Suprapubic skin (tissue), 4 donors: ENCODE data around the gene B3GNT9. TPM values are rescaled to one million over a fixed set of nuclear protein-coding genes. Genes with fewer than 3 reads are reported as not detected.

Experiments used
- DNase-seq, 2 donors: peaks; one replicate each; pipeline ENCODE4 v3.0.0-alpha.2; 2019; ENCODE audit warnings: low spot score in 2 of 2
- H3K27ac ChIP-seq: fragments of 200-600 bp; sonication (generic); one replicate; pipeline ENCODE4 v1.5.1; 2019
- H3K27me3 ChIP-seq: fragments of 200-600 bp; sonication (generic); one replicate; pipeline ENCODE4 v1.5.1; 2019
- H3K36me3 ChIP-seq: fragments of 200-600 bp; sonication (generic); one replicate; pipeline ENCODE4 v1.5.1; 2019
- H3K4me1 ChIP-seq: fragments of 200-600 bp; sonication (generic); one replicate; pipeline ENCODE4 v1.5.1; 2019
- H3K4me3 ChIP-seq: fragments of 200-600 bp; sonication (generic); one replicate; pipeline ENCODE4 v1.5.1; 2019; ENCODE audit warnings: mild to moderate bottlenecking
- H3K9me3 ChIP-seq: fragments of 200-600 bp; sonication (generic); one replicate; pipeline ENCODE4 v1.5.1; 2019
- CTCF ChIP-seq, 2 donors: fragments of 200-600 bp in 1 of 2; fragments of 450-650 bp in 1 of 2; sonication (generic) in 1 of 2; IDR thresholded peaks; one replicate each; pipeline ENCODE4 v1.5.1; 2016 to 2019; ENCODE audit warnings: antibody characterized with exemption in 2 of 2, mild to moderate bottlenecking in 1 of 2, moderate library complexity in 1 of 2
- EP300 ChIP-seq: sonication (generic); formaldehyde crosslinking; IDR thresholded peaks from one replicate; pipeline ENCODE4 v1.6.1; 2017; ENCODE audit warnings: antibody characterized with exemption
- POLR2A ChIP-seq, 2 donors: fragments of 450-650 bp; IDR thresholded peaks; one replicate each; pipeline ENCODE4 v1.6.1; 2017; ENCODE audit warnings: antibody characterized with exemption in 2 of 2, mild to moderate bottlenecking in 2 of 2, moderate library complexity in 2 of 2
- POLR2AphosphoS5 ChIP-seq, 3 donors: sonication (generic); formaldehyde crosslinking; IDR thresholded peaks; one replicate each; pipeline ENCODE4 v1.6.1; 2017; ENCODE audit warnings: antibody characterized with exemption in 3 of 3
- WGBS: methylation state at CpG from one replicate; pipeline ENCODE4 v1.1.5; 2018; 5-methylcytosine and 5-hydroxymethylcytosine counted together
- total RNA-seq, 4 donors: library from RNA; depleted of rRNA; stranded (reverse); fragments of >200 nt; gene quantifications; one replicate each; pipeline ENCODE4 v1.1.0, GENCODE V29; 2016

Gene B3GNT9
- total RNA-seq, 4 donors from 2014 or later: 7.5 to 9.7 (median 9.0) TPM

GRCh38 chr16:67192781-67193361, 42.1 kb upstream of the B3GNT9 start:
- no peak for DNase-seq
- no peak for TF ChIP-seq POLR2AphosphoS5 (IDR thresholded peaks at IDR 0.05)
- TF ChIP-seq EP300: no peak
- TF ChIP-seq POLR2A (IDR thresholded peaks at IDR 0.05): no peak
- TF ChIP-seq CTCF (IDR thresholded peaks at IDR 0.05): no peak
- WGBS: 25% methylated on average over 17 of the region's 17 CpGs
- Histone ChIP-seq H3K9me3 (no peaks in the 10 kb centered on the region), H3K27me3 (no peaks in the 10 kb centered on the region), H3K36me3 (peaks cover 41% of the 10 kb centered on the region), H3K4me1 (peaks cover 36% of the 10 kb centered on the region), H3K27ac (peak overlapping the region; percentile 55), H3K4me3 (peak overlapping the region; percentile 83)

- peak; percentile 93 to 95 for DNase-seq
- Histone ChIP-seq H3K36me3 (peaks cover 34% of the 10 kb centered on the region), H3K27ac (peak within 1 kb of the TSS; percentile 55), H3K4me1 (peaks cover 29% of the 10 kb centered on the region), H3K27me3 (no peaks in the 10 kb centered on the region), H3K9me3 (no peaks in the 10 kb centered on the region), H3K4me3 (peak within 1 kb of the TSS; percentile 83)
- WGBS: 0% methylated on average over 11 of the region's 54 CpGs
- TF ChIP-seq EP300: no peak
- no peak for TF ChIP-seq CTCF (IDR thresholded peaks at IDR 0.05)
- peak in 2 of 3 donors; percentile 56 to 75 for TF ChIP-seq POLR2AphosphoS5 (IDR thresholded peaks at IDR 0.05)
- peak in 1 of 2 donors; percentile 72 for TF ChIP-seq POLR2A (IDR thresholded peaks at IDR 0.05)
Measured at GRCh38 chr16:67191995-67192681, 41.3 kb upstream of the B3GNT9 start, which contains the start of gene E2F4. Gene E2F4 (plus strand): TSS chr16:67192155. CDS start chr16:67192228, 73 bp downstream.

- peaks cover 29% of the 10 kb centered on the region for H3K4me1 ChIP-seq
- peaks cover 27% of the 10 kb centered on the region for H3K36me3 ChIP-seq
- 26% methylated on average over 9 of the region's 9 CpGs for WGBS
- H3K27me3 ChIP-seq: no peaks in the 10 kb centered on the region
- no peak overlapping the region for H3K27ac ChIP-seq
- TF ChIP-seq CTCF (IDR thresholded peaks at IDR 0.05) (no peak), POLR2A (IDR thresholded peaks at IDR 0.05) (no peak), EP300 (no peak), POLR2AphosphoS5 (IDR thresholded peaks at IDR 0.05) (no peak)
- no peaks in the 10 kb centered on the region for H3K9me3 ChIP-seq
- peak overlapping the region; percentile 83 for H3K4me3 ChIP-seq
- DNase-seq: no peak
Measured at GRCh38 chr16:67191411-67191994, 40.7 kb upstream of the B3GNT9 start.

GRCh38 chr16:67190448-67191399, 39.9 kb upstream of the B3GNT9 start:
- Histone ChIP-seq H3K27ac (no peak overlapping the region), H3K9me3 (no peaks in the 10 kb centered on the region), H3K4me1 (peaks cover 30% of the 10 kb centered on the region), H3K36me3 (peaks cover 19% of the 10 kb centered on the region), H3K27me3 (no peaks in the 10 kb centered on the region), H3K4me3 (no peak overlapping the region)
- TF ChIP-seq POLR2A (IDR thresholded peaks at IDR 0.05) (no peak), CTCF (IDR thresholded peaks at IDR 0.05) (no peak), EP300 (no peak), POLR2AphosphoS5 (IDR thresholded peaks at IDR 0.05) (no peak)
- DNase-seq: no peak
- WGBS: 78% methylated on average over 13 of the region's 13 CpGs
